ENCODE results near the gene FBXW10. TPM values are rescaled to one million over a fixed set of nuclear protein-coding genes. Genes with fewer than 3 reads are reported as not detected.
"Not testable (repeated sequence)": the region's sequence is repeated elsewhere in the genome, so short reads cannot be mapped to it uniquely, and the experiment has no call there.

FBXW10 gene
- total and polyA plus RNA-seq, 9 donors: 0.04 to 0.38 (median 0.16) TPM; not detected in 5

DNA sequence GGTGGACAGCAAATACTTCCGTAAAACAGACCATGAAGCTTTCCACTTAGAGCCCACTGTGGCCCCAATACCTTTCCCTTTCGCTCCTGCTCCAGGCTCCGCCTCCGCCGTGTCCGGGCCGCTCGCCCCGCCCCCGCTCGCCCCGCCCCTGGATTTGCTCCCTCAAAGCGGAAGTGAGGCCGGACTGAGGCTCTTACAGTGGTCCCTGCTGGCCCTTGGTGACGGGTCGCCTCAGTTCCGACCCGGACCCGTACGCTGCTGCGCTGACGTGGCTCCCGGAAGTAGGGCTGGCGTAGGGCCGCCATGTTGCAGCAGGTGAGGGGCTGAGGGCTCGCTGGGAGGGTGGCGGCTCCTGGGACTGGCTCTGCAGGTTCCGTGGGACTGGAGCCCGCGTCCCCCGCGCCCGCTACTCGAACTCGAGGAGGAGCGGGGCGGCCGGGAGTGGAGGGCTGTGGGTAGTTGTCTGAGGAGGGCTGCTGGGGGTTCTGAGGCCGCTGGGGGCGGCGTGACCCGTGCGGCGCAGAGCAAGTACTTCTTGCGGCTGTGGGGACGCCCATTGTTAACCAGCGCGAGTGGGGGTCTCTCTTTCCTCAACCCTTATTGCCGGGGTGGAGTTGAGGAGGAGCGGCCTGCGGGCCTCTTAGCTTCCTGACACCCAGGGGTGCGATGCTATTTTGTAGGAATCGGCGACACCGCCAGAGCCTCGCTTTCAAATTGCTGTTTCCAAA, 37.3 kb downstream of the FBXW10 start, which contains the start of gene TVP23B:
TVP23B (plus strand) TSS at position 193 of the 728 bp plus-strand sequence; CDS start at position 304, 111 bp downstream.
- Histone ChIP-seq H3K27ac (peak within 1 kb of the TSS in 1 of 2 donors; percentile 81), H3K4me3 (peak within 1 kb of the TSS; percentile 57)
- H3K4me1 ChIP-seq (ENCODE audit: insufficient read depth); H3K9me3 ChIP-seq; H3K36me3 ChIP-seq; H3K27me3 ChIP-seq; intact Hi-C loops (cut with DNase I): not testable (repeated sequence)
- DNase-seq: peak; percentile 96 to 98 (median 97)
- 0 to 1% (median 0%) methylated on average over 21 to 56 of the region's 56 CpGs for WGBS, 3 donors
- peak; percentile 80 for TF ChIP-seq POLR2A (IDR thresholded peaks at IDR 0.05)

DNA sequence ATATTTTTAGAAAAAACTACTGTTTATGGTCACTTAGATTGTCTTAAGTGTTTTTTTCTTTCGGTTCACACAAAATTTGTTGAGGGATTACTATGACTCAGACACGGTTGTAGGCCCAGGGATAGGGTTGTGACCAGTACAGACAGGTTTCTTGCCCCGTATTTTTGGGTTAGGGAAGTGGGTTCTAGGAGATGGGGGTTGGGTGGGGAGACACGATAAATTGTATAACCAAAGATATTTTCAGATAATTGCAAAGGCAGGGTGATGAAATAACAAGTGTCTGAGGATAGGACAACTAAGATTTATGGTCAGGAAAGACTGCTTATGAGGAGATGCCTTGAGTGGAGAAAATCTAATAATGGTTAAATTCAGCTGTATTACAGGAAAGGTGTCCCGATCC, 38.0 kb downstream of the FBXW10 start:
- H3K9me3 ChIP-seq; H3K36me3 ChIP-seq; H3K27ac ChIP-seq; H3K4me1 ChIP-seq (ENCODE audit: insufficient read depth); H3K27me3 ChIP-seq; intact Hi-C loops (cut with DNase I); DNase-seq: not testable (repeated sequence)
- WGBS, 3 donors: 0 to 3% methylated on average over 2 to 3 of the region's 5 CpGs; no CpG with 5 or more reads in 1 of the 3 donors
- H3K4me3 ChIP-seq: peak overlapping the region; percentile 57

DNA sequence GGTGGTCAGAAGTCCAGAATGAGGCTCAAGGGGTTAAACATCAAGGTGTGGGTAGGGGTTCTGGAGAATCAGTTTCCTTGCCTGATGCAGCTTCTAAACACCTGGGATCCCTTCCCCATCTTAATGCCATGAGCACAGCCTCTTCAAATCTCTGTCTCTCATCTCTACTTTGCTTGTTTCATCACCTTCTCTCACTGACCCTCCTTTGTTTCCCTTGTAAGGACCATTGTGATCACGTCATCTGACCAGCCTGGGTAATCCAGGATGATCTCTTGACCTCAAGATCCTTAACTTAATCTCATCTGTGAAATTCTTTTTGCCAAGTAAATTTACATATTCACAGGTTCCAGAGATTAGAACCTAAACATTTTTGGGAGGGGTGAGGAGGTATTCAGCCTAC, 42.1 kb downstream of the FBXW10 start:
- H3K9me3 ChIP-seq; DNase-seq; intact Hi-C loops (cut with DNase I); H3K27me3 ChIP-seq; H3K4me3 ChIP-seq; H3K4me1 ChIP-seq (ENCODE audit: insufficient read depth); H3K36me3 ChIP-seq; H3K27ac ChIP-seq: not testable (repeated sequence)
- 89 to 94% (median 93%) methylated on average over 1 of the region's 1 CpG for WGBS, 3 donors

GRCh38 chr17:18786890-18787289, 43.0 kb downstream of the FBXW10 start:
- H3K27ac ChIP-seq; intact Hi-C loops (cut with DNase I); H3K9me3 ChIP-seq; H3K4me1 ChIP-seq (ENCODE audit: insufficient read depth); H3K27me3 ChIP-seq; H3K4me3 ChIP-seq; H3K36me3 ChIP-seq; DNase-seq: not testable (repeated sequence)
- WGBS, 3 donors: 77 to 83% (median 77%) methylated on average over 4 of the region's 5 CpGs

GRCh38 chr17:18791402-18791801, 47.5 kb downstream of the FBXW10 start:
- DNase-seq; H3K9me3 ChIP-seq; H3K4me1 ChIP-seq (ENCODE audit: insufficient read depth); intact Hi-C loops (cut with DNase I); H3K27me3 ChIP-seq; H3K4me3 ChIP-seq; H3K27ac ChIP-seq; H3K36me3 ChIP-seq: not testable (repeated sequence)
- 50 to 64% (median 56%) methylated on average over 1 of the region's 1 CpG for WGBS, 3 donors

DNA sequence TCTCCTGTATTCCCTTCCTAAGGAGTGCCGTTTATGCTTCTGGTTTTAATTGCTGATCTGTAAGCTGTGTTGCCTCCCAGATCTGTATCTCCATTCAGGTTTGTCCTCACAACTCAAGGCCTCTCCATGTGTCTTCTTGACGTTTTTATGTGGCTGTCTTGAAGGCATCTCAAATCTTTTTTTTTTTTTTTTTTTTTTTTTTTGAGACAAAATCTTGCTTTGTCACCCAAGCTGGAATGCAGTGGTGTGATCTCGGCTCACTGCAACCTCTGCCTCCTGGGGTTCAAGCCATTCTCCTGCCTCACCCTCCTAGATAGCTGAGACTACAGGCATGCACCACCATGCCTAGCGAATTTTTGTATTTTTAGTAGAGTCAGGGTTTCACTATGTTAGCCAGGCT, 51.0 kb downstream of the FBXW10 start:
- H3K36me3 ChIP-seq; H3K27ac ChIP-seq; H3K4me1 ChIP-seq (ENCODE audit: insufficient read depth); intact Hi-C loops (cut with DNase I); H3K27me3 ChIP-seq; H3K9me3 ChIP-seq; DNase-seq; H3K4me3 ChIP-seq: not testable (repeated sequence)
- 62 to 70% (median 65%) methylated on average over 4 of the region's 4 CpGs for WGBS, 3 donors

- DNase-seq; H3K9me3 ChIP-seq; H3K4me1 ChIP-seq (ENCODE audit: insufficient read depth); H3K4me3 ChIP-seq; H3K27me3 ChIP-seq; H3K27ac ChIP-seq; intact Hi-C loops (cut with DNase I); H3K36me3 ChIP-seq: not testable (repeated sequence)
These were observed 53.0 kb downstream of the FBXW10 start for GRCh38 chr17:18796887-18797286.

DNA sequence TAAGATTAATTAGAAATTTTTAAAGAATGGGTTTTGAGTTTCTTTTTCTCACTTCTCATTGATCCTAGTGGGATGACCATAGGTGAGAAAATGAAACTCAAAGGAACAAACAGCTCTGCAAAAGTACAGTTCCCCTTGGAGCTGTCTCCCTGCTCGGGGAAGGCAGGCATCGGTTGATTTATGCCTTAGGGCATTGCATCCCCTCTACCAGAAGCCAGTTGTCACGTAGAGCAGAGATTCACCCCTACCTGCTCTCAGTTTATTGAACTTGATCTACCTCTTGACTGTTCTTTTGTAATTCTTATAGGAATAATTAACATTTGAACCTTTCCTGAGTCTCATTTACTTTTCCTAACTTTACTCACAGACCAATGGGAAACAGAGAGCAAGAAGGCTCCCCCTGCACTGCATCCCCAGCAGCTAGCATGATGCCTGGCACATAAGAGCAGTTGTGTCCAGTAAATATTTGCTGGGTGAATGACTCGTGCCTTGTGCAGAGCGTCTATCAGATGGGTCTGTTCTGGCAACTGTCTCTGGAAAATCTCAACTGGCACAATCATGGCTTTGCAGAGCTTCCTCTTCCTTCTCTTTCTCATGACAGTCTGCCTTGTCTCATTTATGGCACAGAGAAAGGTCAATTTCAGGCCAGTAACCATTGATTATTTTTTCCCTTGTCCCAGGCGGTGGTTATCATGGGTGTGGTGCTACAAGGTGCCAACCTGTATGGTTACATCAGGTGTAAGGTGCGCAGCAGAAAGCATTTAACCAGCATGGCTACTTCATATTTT, 59.8 kb downstream of the FBXW10 start:
- H3K36me3 ChIP-seq; H3K27ac ChIP-seq; H3K9me3 ChIP-seq; H3K27me3 ChIP-seq; intact Hi-C loops (cut with DNase I); DNase-seq; H3K4me1 ChIP-seq (ENCODE audit: insufficient read depth); H3K4me3 ChIP-seq: not testable (repeated sequence)
- 78 to 86% (median 80%) methylated on average over 6 to 7 of the region's 7 CpGs for WGBS, 3 donors

GRCh38 chr17:18815924-18816323, 72.1 kb downstream of the FBXW10 start:
- intact Hi-C loops (cut with DNase I); H3K4me3 ChIP-seq; H3K27me3 ChIP-seq; H3K27ac ChIP-seq; H3K4me1 ChIP-seq (ENCODE audit: insufficient read depth); DNase-seq; H3K36me3 ChIP-seq; H3K9me3 ChIP-seq: not testable (repeated sequence)
- 27 to 58% (median 41%) methylated on average over 3 of the region's 3 CpGs for WGBS, 3 donors
